IMR-90 (cell line): ENCODE measurements around the gene VSNL1. TPM values are rescaled to one million over a fixed set of nuclear protein-coding genes. Genes with fewer than 3 reads are reported as not detected.

Source experiments
- ATAC-seq: fragments of 200-7000 bp; cut with Tn5 transposase; 2 replicates; pipeline ENCODE4 v1.9.1; 2020; ENCODE audit warnings: low read depth, mild to moderate bottlenecking, moderate library complexity
- BruUV-seq: library from RNA; stranded (reverse); fragments of 400-500 nt; replicated peaks from 2 replicates; lab custom pipeline; 2021; lab: Mats Ljungman, UMichigan
- CTCF ChIA-PET: fragments of 300-600 bp; formaldehyde crosslinking; extraction: SDS; loops from one replicate; lab custom pipeline; 2021; ENCODE audit warnings: antibody characterized with exemption; lab: Yijun Ruan, JAX
- POLR2A ChIA-PET: fragments of 300-600 bp; sonication (Branson Sonifier 250); formaldehyde crosslinking; loops from one replicate; lab custom pipeline; 2022; ENCODE audit warnings: antibody characterized with exemption; ENCODE audit not compliant: unreplicated experiment; lab: Charles Lee
- DNase-seq: peaks from one replicate; pipeline ENCODE4 v3.0.0; 2013
- H2AFZ ChIP-seq: replicated peaks from 2 replicates; pipeline ENCODE3; 2013; ENCODE audit warnings: low read length, mild to moderate bottlenecking; ENCODE audit not compliant: poor library complexity
- H2AK5ac ChIP-seq: 2 replicates; pipeline ENCODE4 v1.6.1; 2013; ENCODE audit warnings: low read depth, low read length, inconsistent platforms
- H2AK9ac ChIP-seq: replicated peaks from 2 replicates; pipeline ENCODE3; 2013; ENCODE audit warnings: mild to moderate bottlenecking, low read depth, low read length, moderate library complexity; ENCODE audit not compliant: poor library complexity
- H2BK120ac ChIP-seq: 2 replicates; pipeline ENCODE4 v1.6.1; 2013; ENCODE audit warnings: low read depth, low read length, inconsistent platforms
- H2BK15ac ChIP-seq: 3 replicates; pipeline ENCODE4 v1.6.1; 2013; ENCODE audit warnings: low read depth, low read length, inconsistent platforms
- H2BK20ac ChIP-seq: 2 replicates; pipeline ENCODE4 v1.6.1; 2013; ENCODE audit warnings: low read depth, mild to moderate bottlenecking, inconsistent platforms, low read length, moderate library complexity
- H2BK5ac ChIP-seq: 2 replicates; pipeline ENCODE4 v1.6.1; 2013; ENCODE audit warnings: mild to moderate bottlenecking, low read depth, low read length, inconsistent platforms; ENCODE audit not compliant: poor library complexity, severe bottlenecking
- H3K14ac ChIP-seq: replicated peaks from 2 replicates; pipeline ENCODE4 v1.6.1; 2013; ENCODE audit warnings: low read depth, low read length, inconsistent platforms
- H3K18ac ChIP-seq: 2 replicates; pipeline ENCODE4 v1.6.1; 2013; ENCODE audit warnings: low read depth, low read length, control low read depth
- H3K23ac ChIP-seq: 2 replicates; pipeline ENCODE4 v1.6.1; 2013; ENCODE audit warnings: low read depth, low read length, inconsistent platforms
- H3K27ac ChIP-seq: 2 replicates; pipeline ENCODE4 v1.5.1; 2013; ENCODE audit warnings: mild to moderate bottlenecking, control low read depth, low read length; ENCODE audit not compliant: insufficient read depth
- H3K27me3 ChIP-seq: 2 replicates; pipeline ENCODE4 v1.6.1; 2013; ENCODE audit warnings: low read length; ENCODE audit not compliant: control insufficient read depth, insufficient read depth
- H3K36me3 ChIP-seq: 2 replicates; pipeline ENCODE4 v1.6.1; 2013; ENCODE audit warnings: low read length, mixed read lengths; ENCODE audit not compliant: control insufficient read depth, insufficient read depth
- H3K4ac ChIP-seq: 2 replicates; pipeline ENCODE4 v1.6.1; 2013; ENCODE audit warnings: low read depth, low read length, inconsistent platforms
- H3K4me1 ChIP-seq: 2 replicates; pipeline ENCODE4 v1.6.1; 2013; ENCODE audit warnings: low read length, mixed read lengths; ENCODE audit not compliant: control insufficient read depth, insufficient read depth
- H3K4me2 ChIP-seq: 2 replicates; pipeline ENCODE4 v1.6.1; 2013; ENCODE audit warnings: low read depth, mild to moderate bottlenecking, control low read depth, low read length, moderate library complexity
- H3K4me3 ChIP-seq: 2 replicates; pipeline ENCODE4 v1.5.1; 2013; ENCODE audit warnings: low read depth, mild to moderate bottlenecking, control low read depth, low read length, moderate library complexity; ENCODE audit not compliant: insufficient read depth
- H3K56ac ChIP-seq: 2 replicates; pipeline ENCODE4 v1.6.1; 2013; ENCODE audit warnings: low read length, inconsistent platforms; ENCODE audit not compliant: insufficient read depth; ENCODE audit errors: extremely low read depth
- H3K79me1 ChIP-seq, 2 experiments: 2 replicates each; pipeline ENCODE4 v1.6.1; 2013; ENCODE audit warnings: low read length in 2 of 2, inconsistent platforms in 1 of 2, low read depth in 1 of 2
- H3K9ac ChIP-seq: 2 replicates; pipeline ENCODE4 v1.6.1; 2013; ENCODE audit warnings: low read depth, low read length, control low read depth
- H3K9me1 ChIP-seq: 2 replicates; pipeline ENCODE4 v1.6.1; 2013; ENCODE audit warnings: low read length, inconsistent platforms; ENCODE audit not compliant: insufficient read depth
- H3K9me3 ChIP-seq: 2 replicates; pipeline ENCODE4 v1.6.1; 2013; ENCODE audit warnings: low read length; ENCODE audit not compliant: control insufficient read depth, insufficient read depth
- H4K20me1 ChIP-seq: 2 replicates; pipeline ENCODE4 v1.6.1; 2013; ENCODE audit warnings: low read length, inconsistent platforms; ENCODE audit not compliant: insufficient read depth
- H4K5ac ChIP-seq: 2 replicates; pipeline ENCODE4 v1.6.1; 2013; ENCODE audit warnings: mild to moderate bottlenecking, low read depth, low read length, control low read depth
- H4K8ac ChIP-seq, 2 experiments: 2 replicates each; pipeline ENCODE4 v1.6.1; 2013; ENCODE audit warnings: low read depth in 2 of 2, low read length in 2 of 2, control low read depth in 1 of 2, inconsistent platforms in 1 of 2
- H4K91ac ChIP-seq: 2 replicates; pipeline ENCODE4 v1.6.1; 2013; ENCODE audit warnings: low read depth, low read length, inconsistent platforms; ENCODE audit not compliant: insufficient read depth
- BHLHE40 ChIP-seq: fragments of 150-350 bp; IDR thresholded peaks from 2 replicates; pipeline ENCODE4 v1.6.1; 2016; ENCODE audit warnings: mild to moderate bottlenecking, low read depth, low read length
- CEBPB ChIP-seq: IDR thresholded peaks from 2 replicates; pipeline ENCODE4 v1.6.1; 2012; ENCODE audit warnings: low read depth, low read length, improper control_type of control experiment
- FOS ChIP-seq: fragments of 150-350 bp; IDR thresholded peaks from 2 replicates; pipeline ENCODE4 v1.6.1; 2016; ENCODE audit warnings: low read depth, low read length
- MAFK ChIP-seq: IDR thresholded peaks from 2 replicates; pipeline ENCODE4 v1.6.1; 2012; ENCODE audit warnings: low read depth, low read length, improper control_type of control experiment
- MAZ ChIP-seq: IDR thresholded peaks from 2 replicates; pipeline ENCODE4 v1.6.1; 2012; ENCODE audit warnings: low read depth, mild to moderate bottlenecking, low read length, improper control_type of control experiment, moderate library complexity, borderline replicate concordance
- MXI1 ChIP-seq: IDR thresholded peaks from 2 replicates; pipeline ENCODE4 v1.6.1; 2012; ENCODE audit warnings: low read depth, mild to moderate bottlenecking, low read length, moderate library complexity, borderline replicate concordance
- NFE2L2 ChIP-seq: fragments of 150-350 bp; IDR thresholded peaks from 2 replicates; pipeline ENCODE4 v1.6.1; 2016; ENCODE audit warnings: low read depth, mild to moderate bottlenecking, low read length
- POLR2A ChIP-seq: IDR thresholded peaks from 2 replicates; pipeline ENCODE4 v1.6.1; 2012; ENCODE audit warnings: mild to moderate bottlenecking, low read depth, low read length
- RAD21 ChIP-seq: IDR thresholded peaks from 2 replicates; pipeline ENCODE4 v1.6.1; 2012; ENCODE audit warnings: low read length, improper control_type of control experiment
- RCOR1 ChIP-seq: IDR thresholded peaks from 2 replicates; pipeline ENCODE4 v1.6.1; 2012; ENCODE audit warnings: mild to moderate bottlenecking, low read length, improper control_type of control experiment; ENCODE audit not compliant: insufficient replicate concordance
- SMC3 ChIP-seq: fragments of 150-350 bp; IDR thresholded peaks from 2 replicates; pipeline ENCODE4 v1.6.1; 2016; ENCODE audit warnings: low read depth, mild to moderate bottlenecking, antibody characterized with exemption, low read length, moderate library complexity
- WGBS, 2 experiments: methylation state at CpG; one replicate each; pipeline versions ENCODE4 v1.1.5 to v1.1.7; 2013; ENCODE audit warnings: missing lambda C conversion rate in 2 of 2; ENCODE audit not compliant: insufficient read length in 1 of 2; ENCODE audit errors: extremely low coverage in 2 of 2; 5-methylcytosine and 5-hydroxymethylcytosine counted together
- dilution Hi-C: fragments of 300-500 bp; cut with HindIII; formaldehyde crosslinking; loops from one replicate; pipeline ENCODE4 v1.14.3; 2018; ENCODE audit warnings: low sequenced_read_pairs; ENCODE audit not compliant: unreplicated experiment
- in situ Hi-C: fragments of 300-500 bp; cut with MboI; formaldehyde crosslinking; loops from 3 replicates; pipeline ENCODE4 v1.14.3; 2019; ENCODE audit warnings: low sequenced_read_pairs, inconsistent platforms, mixed read lengths
- intact Hi-C: fragments of 100-400 bp; cut with micrococcal nuclease; formaldehyde crosslinking; loops from 2 replicates; pipeline ENCODE4 v1.10.0; 2022
- polyA plus RNA-seq, 3 experiments: library from polyadenylated mRNA; depleted of rRNA; stranded (reverse); fragments of >200 nt; gene quantifications; 2 replicates each; pipeline ENCODE4 v1.2.3, GENCODE V29; 2012; ENCODE audit warnings: low replicate concordance in 1 of 3
- total RNA-seq: library from RNA; depleted of rRNA; stranded (reverse); fragments of >200 nt; gene quantifications from 2 replicates; pipeline ENCODE4 v1.2.3, GENCODE V29; 2012
- TF ChIP-seq, protein P1 (sequence below): fragments of 150-350 bp; IDR thresholded peaks from 2 replicates; pipeline ENCODE4 v1.6.1; 2017; ENCODE audit warnings: mild to moderate bottlenecking, antibody characterized with exemption, low read length, low read depth
- TF ChIP-seq, protein P2 (sequence below): fragments of 150-350 bp; IDR thresholded peaks from 2 replicates; pipeline ENCODE4 v1.6.1; 2016; ENCODE audit warnings: low read depth, mild to moderate bottlenecking, low read length, moderate library complexity, borderline replicate concordance
- TF ChIP-seq, protein P3 (sequence below): conservative IDR thresholded peaks from 2 replicates; pipeline ENCODE4 v1.5.1; 2012; ENCODE audit warnings: mild to moderate bottlenecking, low read depth, low read length, improper control_type of control experiment

The VSNL1 gene
- total and polyA plus RNA-seq, 2 of the 4 experiments (the other 2 are of a cell fraction): 0.32 to 0.36 TPM

DNA sequence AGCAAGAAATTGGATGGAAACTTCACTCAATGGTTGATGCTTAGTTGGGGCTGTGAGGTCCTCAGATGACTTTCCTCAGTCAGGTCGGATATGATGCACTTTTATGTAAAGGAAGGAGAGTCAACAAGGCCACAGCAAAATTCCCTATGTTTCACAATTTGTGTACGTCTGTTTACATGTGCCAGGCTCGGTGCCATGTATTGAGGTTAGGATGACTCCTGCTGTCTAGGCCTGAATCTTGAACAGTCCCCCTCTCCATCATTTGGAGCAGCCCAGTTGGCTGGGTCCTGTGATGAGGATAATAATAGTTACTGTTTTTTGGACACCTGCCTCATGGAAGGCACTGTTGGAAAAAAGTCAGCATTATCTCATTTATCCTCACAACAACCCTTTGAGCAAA lies 43.1 kb downstream of the VSNL1 start:
- CTCF ChIA-PET: no interaction called here
- Histone ChIP-seq H4K20me1 (no peaks in the 10 kb centered on the region), H3K23ac (no peak overlapping the region), H2AFZ (no peak overlapping the region), H2BK120ac (no peak overlapping the region), H4K8ac (no peak overlapping the region), H3K4me1 (no peaks in the 10 kb centered on the region), H3K18ac (no peak overlapping the region), H3K56ac (no peak overlapping the region), H2AK9ac (no peak overlapping the region), H3K79me1 (no peaks in the 10 kb centered on the region), H3K4ac (no peak overlapping the region), H3K14ac (no peak overlapping the region), H2AK5ac (no peak overlapping the region), H3K9me3 (no peaks in the 10 kb centered on the region), H2BK5ac (no peak overlapping the region), H3K9ac (no peak overlapping the region), H3K36me3 (no peaks in the 10 kb centered on the region), H3K27ac (no peak overlapping the region), H4K5ac (no peak overlapping the region), H2BK20ac (no peak overlapping the region), H2BK15ac (no peak overlapping the region), H3K4me2 (no peak overlapping the region), H3K4me3 (no peak overlapping the region), H3K9me1 (no peaks in the 10 kb centered on the region), H4K91ac (no peak overlapping the region), H3K27me3 (peaks cover 2% of the 10 kb centered on the region; the same call in 1 of the 2 replicates)
- no peak for DNase-seq
- dilution Hi-C loops: no loop called here
- TF ChIP-seq POLR2A (no peak), RAD21 (no peak), MXI1 (no peak), NFE2L2 (no peak), MAFK (no peak), RCOR1 (no peak), SMC3 (no peak), FOS (no peak), BHLHE40 (no peak), CEBPB (no peak), MAZ (no peak)
- TF ChIP-seq, protein P1, sequence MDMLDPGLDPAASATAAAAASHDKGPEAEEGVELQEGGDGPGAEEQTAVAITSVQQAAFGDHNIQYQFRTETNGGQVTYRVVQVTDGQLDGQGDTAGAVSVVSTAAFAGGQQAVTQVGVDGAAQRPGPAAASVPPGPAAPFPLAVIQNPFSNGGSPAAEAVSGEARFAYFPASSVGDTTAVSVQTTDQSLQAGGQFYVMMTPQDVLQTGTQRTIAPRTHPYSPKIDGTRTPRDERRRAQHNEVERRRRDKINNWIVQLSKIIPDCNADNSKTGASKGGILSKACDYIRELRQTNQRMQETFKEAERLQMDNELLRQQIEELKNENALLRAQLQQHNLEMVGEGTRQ: no peak
- TF ChIP-seq, protein P2, sequence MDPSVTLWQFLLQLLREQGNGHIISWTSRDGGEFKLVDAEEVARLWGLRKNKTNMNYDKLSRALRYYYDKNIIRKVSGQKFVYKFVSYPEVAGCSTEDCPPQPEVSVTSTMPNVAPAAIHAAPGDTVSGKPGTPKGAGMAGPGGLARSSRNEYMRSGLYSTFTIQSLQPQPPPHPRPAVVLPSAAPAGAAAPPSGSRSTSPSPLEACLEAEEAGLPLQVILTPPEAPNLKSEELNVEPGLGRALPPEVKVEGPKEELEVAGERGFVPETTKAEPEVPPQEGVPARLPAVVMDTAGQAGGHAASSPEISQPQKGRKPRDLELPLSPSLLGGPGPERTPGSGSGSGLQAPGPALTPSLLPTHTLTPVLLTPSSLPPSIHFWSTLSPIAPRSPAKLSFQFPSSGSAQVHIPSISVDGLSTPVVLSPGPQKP: no peak
- TF ChIP-seq, protein P3, sequence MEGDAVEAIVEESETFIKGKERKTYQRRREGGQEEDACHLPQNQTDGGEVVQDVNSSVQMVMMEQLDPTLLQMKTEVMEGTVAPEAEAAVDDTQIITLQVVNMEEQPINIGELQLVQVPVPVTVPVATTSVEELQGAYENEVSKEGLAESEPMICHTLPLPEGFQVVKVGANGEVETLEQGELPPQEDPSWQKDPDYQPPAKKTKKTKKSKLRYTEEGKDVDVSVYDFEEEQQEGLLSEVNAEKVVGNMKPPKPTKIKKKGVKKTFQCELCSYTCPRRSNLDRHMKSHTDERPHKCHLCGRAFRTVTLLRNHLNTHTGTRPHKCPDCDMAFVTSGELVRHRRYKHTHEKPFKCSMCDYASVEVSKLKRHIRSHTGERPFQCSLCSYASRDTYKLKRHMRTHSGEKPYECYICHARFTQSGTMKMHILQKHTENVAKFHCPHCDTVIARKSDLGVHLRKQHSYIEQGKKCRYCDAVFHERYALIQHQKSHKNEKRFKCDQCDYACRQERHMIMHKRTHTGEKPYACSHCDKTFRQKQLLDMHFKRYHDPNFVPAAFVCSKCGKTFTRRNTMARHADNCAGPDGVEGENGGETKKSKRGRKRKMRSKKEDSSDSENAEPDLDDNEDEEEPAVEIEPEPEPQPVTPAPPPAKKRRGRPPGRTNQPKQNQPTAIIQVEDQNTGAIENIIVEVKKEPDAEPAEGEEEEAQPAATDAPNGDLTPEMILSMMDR: no peak
- in situ Hi-C loops: no loop called here
- WGBS, 2 experiments: no CpG with 5 or more reads among the region's 3 CpGs
- intact Hi-C loops: no loop called here
- POLR2A ChIA-PET: no interaction called here
- ATAC-seq: no peak
- BruUV-seq: no TSS peak
